Measurements from ENCODE around the gene MYO9A. TPM values are rescaled to one million over a fixed set of nuclear protein-coding genes. Genes with fewer than 3 reads are reported as not detected.

Gene MYO9A
- total RNA-seq, 1 experiment from 2014 or later, result 21.4 TPM

DNA sequence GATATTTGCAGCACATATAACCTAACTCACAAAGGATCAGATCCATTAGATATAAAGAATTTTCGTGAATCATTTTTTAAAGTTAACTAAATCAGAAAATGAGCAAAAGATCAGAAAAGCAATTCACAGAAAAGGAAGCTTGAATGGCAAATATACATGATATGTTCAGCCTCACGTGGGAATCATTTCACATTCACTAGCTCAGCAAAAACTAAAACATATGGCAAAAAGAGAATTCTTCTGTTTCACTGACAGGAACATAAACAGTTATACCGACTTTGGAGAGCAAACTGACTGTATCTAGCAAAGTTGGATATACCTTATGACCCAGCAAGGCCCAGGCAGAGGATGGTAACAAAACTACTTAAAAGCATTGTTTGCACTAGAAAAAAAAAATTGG lies 341.6 kb downstream of the MYO9A start:
- no peak overlapping the region for H2AK5ac ChIP-seq (ENCODE audit: insufficient read length, low read length)
- Mint-ChIP-seq H3K36me3 (ENCODE audit: insufficient read depth in 1 of 3, low read depth in 3 of 3) (peaks cover 0 to 3% (median 0%) of the 10 kb centered on the region in 3 experiments; a peak in 1 of 7 replicates), H3K4me3 (no peak overlapping the region), H3K27ac (no peak overlapping the region), H3K4me1 (peaks cover 9% of the 10 kb centered on the region in 2 experiments), H3K27me3 (ENCODE audit: low read depth) (no peaks in the 10 kb centered on the region; the same call in 1 of the 2 replicates), H3K9me3 (no peaks in the 10 kb centered on the region)
- no peak overlapping the region for H4K8ac ChIP-seq (replicated peaks; ENCODE audit: insufficient read length, low read depth, low read length)
- no peak overlapping the region for H2BK12ac ChIP-seq (ENCODE audit: insufficient read length, low read depth, low read length)
- WGBS (ENCODE audit: extremely low coverage, insufficient read length, low lambda C conversion rate), result no CpG with 5 or more reads among the region's 3 CpGs
- no peak overlapping the region for H3K4ac ChIP-seq (ENCODE audit: low read depth, low read length)
- H3K4me1 ChIP-seq (ENCODE audit: insufficient read depth, low read length), result no peaks in the 10 kb centered on the region; the same call in 1 of the 2 replicates
- no peak for DNase-seq
- H4K5ac ChIP-seq (ENCODE audit: insufficient read length, low read depth, low read length), result no peak overlapping the region
- no peak overlapping the region for H3K56ac ChIP-seq (ENCODE audit: insufficient read length, low read depth, low read length)
- TF ChIP-seq CTCF (conservative IDR thresholded peaks at IDR 0.05), result no peak
- no peaks in the 10 kb centered on the region for H3K79me2 ChIP-seq (ENCODE audit: insufficient read depth, low read length)
- H2BK5ac ChIP-seq (ENCODE audit: insufficient read length, low read length), result no peak overlapping the region
- H4K91ac ChIP-seq (ENCODE audit: insufficient read length, low read depth, low read length), result no peak overlapping the region
- H3K79me1 ChIP-seq (ENCODE audit: insufficient read depth, low read depth, low read length, poor library complexity, severe bottlenecking), result no peaks in the 10 kb centered on the region
- H3K23me2 ChIP-seq (ENCODE audit: insufficient read length, low read depth, low read length, poor library complexity, severe bottlenecking), result no peaks in the 10 kb centered on the region
- H3K23ac ChIP-seq (ENCODE audit: insufficient read length, low read depth, low read length), result no peak overlapping the region
- no peak overlapping the region for H2BK20ac ChIP-seq (ENCODE audit: low read depth, low read length, poor library complexity, severe bottlenecking)
- H2BK15ac ChIP-seq (ENCODE audit: low read depth, low read length), result no peak overlapping the region
- no peak overlapping the region for H3K14ac ChIP-seq (ENCODE audit: insufficient read depth, low read length)
- H3K27me3 ChIP-seq (ENCODE audit: insufficient read depth, low read length), result no peaks in the 10 kb centered on the region
- no peak overlapping the region for H2AFZ ChIP-seq (ENCODE audit: low read length)
- H4K20me1 ChIP-seq (ENCODE audit: control insufficient read depth, insufficient read depth, insufficient read length), result no peaks in the 10 kb centered on the region
- no peak overlapping the region for H3K4me2 ChIP-seq (ENCODE audit: insufficient read depth, insufficient read length, low read length)
- no peak overlapping the region for H3K27ac ChIP-seq (ENCODE audit: insufficient read length, low read depth, low read length)
- no peak overlapping the region for H3K9ac ChIP-seq (ENCODE audit: extremely low read depth, insufficient read length, low read length)
- no peaks in the 10 kb centered on the region for H3K9me3 ChIP-seq (ENCODE audit: control insufficient read depth, low read depth, low read length)
- no peak overlapping the region for H3K18ac ChIP-seq (ENCODE audit: insufficient read length, low read depth, low read length)
- H2BK120ac ChIP-seq (ENCODE audit: low read depth, low read length, poor library complexity, severe bottlenecking), result no peak overlapping the region
- H3T11ph ChIP-seq (ENCODE audit: low read length), result no peak overlapping the region
